NOMO-1 (cell line): Measurements from ENCODE around the gene ZER1.
"Not testable (repeated sequence)": the region's sequence is repeated elsewhere in the genome, so short reads cannot be mapped to it uniquely, and the experiment has no call there.

Experiments used
- DNase-seq, 2 experiments: peaks; one replicate each; lab custom pipeline; 2025; ENCODE audit not compliant: unreplicated experiment in 2 of 2; lab: John Stamatoyannopoulos, UW

The ZER1 gene

DNA sequence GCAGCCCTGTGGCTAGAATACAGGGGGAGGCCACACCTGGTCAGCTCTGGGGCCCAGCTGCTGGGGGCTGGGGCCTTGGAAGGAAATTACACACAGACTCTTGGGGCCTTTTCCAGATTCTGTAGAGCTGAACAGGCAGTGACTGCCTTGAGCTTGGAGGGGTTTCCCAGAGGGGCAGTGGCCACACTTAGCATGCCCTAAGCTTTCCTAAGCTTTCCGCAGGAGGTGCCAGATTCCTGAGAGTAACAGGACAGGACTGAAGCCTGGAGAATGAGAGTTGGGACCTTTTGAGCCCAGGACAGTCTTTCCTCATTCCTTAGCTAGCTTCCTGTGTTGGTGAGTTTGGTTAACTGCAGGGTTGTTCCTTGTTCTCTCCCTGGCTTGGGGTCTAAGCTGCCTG, 16.7 kb upstream of the ZER1 start:
- DNase-seq: no peak

DNA sequence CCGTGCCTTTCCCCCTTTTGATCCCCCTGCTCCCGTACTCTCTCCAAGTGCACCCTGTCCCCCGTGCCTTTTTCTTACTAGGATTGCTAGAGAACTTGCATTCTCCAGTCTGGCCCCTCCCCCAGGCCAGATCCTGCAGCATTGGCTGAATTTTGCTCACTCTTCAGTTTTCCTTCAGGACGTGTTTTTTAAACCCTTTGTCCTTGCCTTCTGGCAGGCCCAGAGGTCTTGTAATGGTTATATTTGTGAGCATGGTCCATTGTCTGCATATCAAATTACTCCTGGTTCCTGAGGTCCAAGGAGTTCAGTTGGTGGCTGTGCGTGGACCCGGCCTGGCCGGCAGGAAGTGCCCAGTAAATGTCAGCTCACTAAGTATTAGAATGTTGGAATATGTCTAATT, 15.9 kb upstream of the ZER1 start:
- DNase-seq: no peak

DNA sequence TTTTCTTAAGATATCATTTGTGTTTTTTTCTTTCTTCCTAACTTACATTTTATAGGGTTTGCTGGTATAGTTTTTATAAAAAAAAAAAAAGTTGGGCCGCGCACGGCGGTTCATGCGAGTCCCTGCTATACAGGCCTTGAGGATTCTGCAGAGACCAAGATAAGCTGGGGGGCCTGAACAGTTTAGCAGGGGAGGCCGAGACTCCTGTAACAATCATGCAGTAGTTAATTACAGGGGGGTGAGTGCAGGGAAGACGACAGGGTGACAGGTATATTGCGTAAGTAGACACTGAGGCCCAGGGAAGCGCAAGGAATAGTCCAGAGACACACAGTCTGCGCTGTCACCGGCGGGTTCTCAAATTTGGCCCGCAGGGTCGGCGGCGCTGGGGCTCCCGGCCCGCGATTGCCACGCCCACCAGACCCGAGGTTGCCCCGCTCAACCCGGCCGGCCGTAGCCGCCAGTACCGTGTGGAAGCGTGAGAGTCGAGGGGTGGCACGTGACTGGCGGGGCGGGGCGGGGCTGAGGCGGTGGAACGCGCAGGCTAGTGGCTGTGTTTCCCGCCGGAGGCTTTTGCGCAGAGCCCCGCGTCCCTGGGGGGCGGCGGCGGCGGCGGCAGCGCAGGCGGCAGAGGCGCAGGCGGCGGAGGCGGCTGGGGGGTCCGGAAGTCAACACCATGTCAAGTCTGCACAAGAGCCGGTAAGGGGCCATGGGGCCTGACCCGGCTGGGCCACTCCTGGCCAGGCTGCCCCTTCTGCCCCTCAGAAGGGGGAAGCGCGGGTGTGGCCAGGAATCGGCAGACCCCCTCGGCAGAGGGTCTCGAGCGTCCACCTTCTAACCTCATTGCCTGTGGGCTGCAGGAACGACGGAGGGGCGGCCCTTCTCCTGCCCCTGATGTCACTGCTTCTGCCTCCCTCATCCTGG, 15.2 kb upstream of the ZER1 start, which contains the start of gene TBC1D13:
Gene TBC1D13, plus strand, starts transcription at position 573 of the 921 bp plus-strand sequence. Its CDS starts 101 bp downstream, at position 674.
- peak; percentile 80 to 97 for DNase-seq

DNA sequence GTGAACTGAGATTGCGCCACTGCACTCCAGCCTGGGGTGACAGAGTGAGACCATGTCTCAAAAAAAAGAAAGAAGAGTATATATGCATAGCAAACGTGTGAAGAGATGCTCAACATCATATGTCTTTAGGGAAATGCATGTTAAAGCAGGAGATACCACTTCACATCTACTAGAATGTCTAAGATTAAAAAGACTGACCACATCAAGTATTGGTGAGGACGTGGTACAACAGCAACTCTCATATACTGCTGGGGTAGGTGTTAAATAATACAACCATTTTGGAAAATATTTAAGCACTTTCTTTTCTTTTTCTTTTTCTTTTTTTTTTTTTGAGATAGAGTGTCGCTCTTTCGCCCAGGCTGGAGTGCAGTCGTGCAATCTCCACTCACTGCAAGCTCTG, 13.7 kb upstream of the ZER1 start:
- DNase-seq: no peak

DNA sequence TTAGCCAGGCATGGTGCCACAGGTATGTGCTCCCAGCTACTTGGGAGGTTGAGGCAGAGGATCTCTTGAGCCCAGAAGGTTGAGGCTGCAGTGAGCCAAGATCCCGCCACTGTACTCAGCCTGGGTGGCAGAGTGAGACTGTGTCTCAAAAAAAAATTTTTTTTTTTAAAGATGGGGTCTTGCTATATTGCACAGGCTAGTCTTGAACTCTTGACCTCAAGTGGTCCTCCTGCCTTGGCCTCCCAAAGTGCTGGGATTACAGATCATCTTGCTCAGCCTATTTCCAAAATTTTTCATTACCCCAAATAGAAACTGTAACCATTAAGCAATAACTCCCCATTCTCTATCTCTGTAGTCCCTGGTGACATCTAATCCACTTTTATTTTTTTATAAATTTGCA, 10.9 kb upstream of the ZER1 start:
- no peak for DNase-seq

- peak in 1 of 2 experiments; percentile 62 for DNase-seq
Measured at GRCh38 chr9:128781187-128782070, 9.7 kb upstream of the ZER1 start.

DNA sequence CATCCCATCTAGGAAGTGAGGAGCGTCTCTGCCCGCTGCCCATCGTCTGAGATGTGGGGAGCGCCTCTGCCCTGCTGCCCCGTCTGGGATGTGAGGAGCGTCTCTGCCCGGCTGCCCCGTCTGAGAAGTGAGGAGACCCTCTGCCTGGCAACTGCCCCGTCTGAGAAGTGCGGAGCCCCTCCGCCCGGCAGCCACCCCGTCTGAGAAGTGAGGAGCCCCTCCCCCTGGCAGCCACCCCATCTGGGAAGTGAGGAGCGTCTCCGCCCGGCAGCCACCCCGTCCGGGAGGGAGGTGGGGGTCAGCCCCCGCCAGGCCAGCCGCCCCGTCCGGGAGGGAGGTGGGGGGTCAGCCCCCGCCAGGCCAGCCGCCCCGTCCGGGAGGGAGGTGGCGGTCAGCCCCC, 8.4 kb upstream of the ZER1 start:
- not testable (repeated sequence) for DNase-seq

GRCh38 chr9:128774804-128775203, 3.1 kb upstream of the ZER1 start:
- no peak for DNase-seq

GRCh38 chr9:128773049-128773448, 1.3 kb upstream of the ZER1 start:
- DNase-seq: no peak

GRCh38 chr9:128771094-128771721, 519 bp downstream of the ZER1 start:
- DNase-seq: peak in 1 of 2 experiments; percentile 17

DNA sequence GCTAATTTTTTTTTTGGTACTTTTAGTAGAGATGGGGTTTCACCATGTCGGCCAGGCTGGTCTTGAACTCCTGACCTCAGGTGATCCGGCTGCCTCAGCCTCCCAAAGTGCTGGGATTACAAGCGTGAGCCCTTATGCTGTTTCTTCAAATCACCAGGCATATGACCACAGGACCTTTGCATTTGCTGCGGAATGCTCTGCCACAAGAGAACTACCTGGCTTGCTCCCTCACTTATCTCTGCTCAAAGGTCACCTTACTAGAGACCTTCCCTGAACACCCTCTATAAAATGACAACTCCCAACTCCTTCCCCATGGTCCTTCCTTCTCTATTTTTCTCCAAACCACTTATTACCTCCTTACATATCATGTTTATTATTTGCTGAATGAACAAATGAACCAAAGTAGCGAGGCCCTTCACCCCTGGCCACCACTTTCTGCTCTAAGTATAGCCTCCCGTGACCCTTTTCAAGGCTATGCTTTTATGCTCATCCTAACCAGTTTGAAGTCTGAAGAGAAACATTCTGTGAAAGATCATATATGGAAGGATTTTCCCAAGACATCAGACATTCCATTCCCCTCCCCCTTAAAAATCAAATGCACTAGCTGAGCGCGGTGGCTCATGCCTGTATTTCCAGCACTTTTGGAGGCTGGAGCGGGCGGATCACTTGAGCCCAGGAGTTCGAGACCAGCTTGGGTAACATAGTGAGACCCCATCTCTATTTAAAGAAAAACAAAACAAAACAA, 1.3 kb downstream of the ZER1 start:
- no peak for DNase-seq

GRCh38 chr9:128768606-128769005, 3.1 kb downstream of the ZER1 start:
- DNase-seq: no peak

DNA sequence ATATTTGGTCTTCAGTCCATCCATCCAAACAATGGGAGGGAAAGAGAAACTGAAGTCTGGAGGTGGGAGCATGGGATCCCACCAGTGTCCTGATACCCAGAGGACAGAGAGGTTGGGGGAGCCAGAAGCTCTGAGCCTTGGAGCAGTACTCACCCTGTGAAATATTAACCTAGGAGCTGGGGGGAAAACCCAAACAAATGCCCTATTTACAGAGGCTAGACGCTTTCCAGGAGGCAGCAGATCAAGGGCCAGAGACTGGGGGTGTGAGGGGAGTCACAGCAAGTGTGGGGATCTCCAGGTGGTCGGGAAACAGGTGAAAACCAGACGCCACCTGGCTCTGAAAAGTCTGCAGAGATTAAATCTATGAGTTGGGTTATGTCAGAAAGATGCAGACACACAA, 6.2 kb downstream of the ZER1 start:
- no peak for DNase-seq

DNA sequence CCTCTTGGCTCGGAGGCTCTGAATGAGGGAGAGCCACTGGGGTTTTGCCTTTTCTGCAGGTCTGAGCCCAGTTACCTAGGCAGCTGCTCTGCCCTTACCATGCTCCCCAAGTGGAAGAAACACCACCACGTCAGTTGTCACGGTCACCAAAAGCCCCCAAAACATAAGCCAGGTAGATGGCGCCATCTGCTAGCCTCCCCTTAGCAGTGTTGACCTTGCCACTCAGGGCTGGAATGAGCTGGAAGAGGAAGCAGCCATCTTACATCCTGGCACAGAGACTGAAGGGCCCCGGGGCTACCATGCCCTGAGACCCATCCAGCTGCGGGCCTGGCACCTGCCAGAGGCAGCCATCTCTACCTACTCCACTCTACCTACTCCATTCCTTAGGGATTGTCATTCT, 7.4 kb downstream of the ZER1 start:
- no peak for DNase-seq

DNA sequence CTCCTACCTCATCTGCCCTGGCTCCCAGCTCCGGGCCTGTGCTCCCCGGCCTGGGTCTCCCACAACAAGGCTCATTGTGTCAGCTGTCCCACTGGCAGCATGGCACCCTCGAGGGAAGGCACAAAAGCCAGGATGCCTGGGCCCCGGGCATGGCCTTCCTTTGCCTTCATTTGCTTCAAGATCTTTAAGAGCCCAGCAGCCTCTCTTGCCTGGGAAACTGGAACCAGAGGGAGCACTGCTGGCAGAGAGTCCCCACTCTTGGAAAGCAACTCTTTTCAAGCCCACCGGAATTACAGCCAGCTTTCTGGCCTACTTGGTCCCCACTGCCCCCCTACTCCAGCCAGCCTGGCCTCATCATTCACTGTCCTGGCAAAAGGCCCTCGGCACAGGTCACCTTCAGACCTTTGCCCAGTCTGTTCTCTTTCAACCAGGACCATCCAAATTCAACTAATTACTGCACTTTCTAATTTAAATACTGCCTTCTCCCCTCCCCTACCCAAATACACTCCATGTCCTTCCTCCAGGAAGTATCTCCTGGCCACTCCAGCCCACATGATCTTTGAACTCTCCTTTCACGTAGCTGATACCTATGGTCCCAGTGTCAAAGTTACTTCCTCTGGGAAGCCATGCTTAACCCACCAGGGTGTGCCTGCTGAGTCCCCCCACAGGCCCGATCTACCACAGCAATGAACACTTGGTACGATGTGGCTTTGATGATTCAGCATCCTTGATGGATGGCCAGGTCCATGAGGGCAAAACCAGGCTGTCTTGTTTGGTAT, 8.9 kb downstream of the ZER1 start:
- no peak for DNase-seq

DNA sequence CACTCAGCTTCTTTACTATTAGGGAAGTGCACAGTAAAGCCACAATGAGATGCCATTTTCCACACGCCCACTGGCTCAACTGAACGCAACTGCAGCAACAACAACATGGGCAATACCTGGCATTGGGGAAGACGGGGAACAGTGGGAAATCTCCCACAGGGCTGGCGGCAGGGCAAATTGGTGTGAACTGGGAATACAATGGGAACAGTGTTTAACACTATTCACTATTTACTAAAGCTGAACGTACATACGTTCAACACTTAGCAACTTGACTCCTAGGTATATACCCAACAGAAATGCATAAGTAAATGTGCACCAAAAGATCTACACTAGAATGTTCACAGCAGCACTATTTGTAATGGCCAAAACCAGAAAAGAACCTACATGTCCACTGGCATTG, 14.1 kb downstream of the ZER1 start:
- DNase-seq: no peak

- no peak for DNase-seq
Measured at GRCh38 chr9:128753627-128754026, 18.1 kb downstream of the ZER1 start.

DNA sequence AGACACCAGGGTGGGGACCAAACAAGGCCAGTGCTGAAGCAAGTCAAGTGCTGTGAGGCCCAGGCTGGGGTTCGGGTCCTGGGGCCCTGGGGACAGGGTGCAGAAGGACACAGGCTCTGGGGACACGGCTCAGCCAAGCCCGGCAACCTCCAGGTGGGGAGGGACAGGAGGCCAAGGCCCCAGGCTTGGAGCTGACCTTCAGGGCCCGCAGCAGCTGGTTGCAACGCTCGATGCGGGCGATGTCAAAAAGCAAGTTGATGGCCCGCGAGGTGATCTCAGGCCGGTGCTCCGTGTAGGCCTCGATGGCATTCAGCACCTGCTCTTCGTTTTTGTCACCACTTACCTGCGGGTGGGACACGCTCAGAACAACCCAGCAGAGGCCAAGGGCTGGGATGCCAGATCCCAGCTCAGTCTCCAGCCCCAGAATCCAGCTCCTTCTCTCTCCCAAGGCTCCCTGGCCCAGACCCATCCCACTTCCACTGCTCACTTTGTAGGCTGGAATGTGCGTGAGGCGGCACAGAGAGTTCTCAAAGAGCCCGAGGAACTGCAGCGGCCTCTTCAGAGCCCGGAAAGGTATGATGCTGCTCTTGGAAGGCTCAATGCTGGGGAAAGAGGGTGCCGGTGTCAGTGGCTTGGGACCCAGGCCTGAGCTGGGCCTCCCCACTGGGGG, 20.7 kb downstream of the ZER1 start:
- DNase-seq: no peak

- no peak for DNase-seq
Measured at GRCh38 chr9:128747241-128747640, 24.5 kb downstream of the ZER1 start.
